IPS-20b (cell line): Measurements from ENCODE around the gene GPC3.

Experiments used
- H3K27ac ChIP-seq: one replicate; pipeline ENCODE4 v1.5.1; 2013; ENCODE audit warnings: low read length
- H3K27me3 ChIP-seq: 2 replicates; pipeline ENCODE4 v1.6.1; 2013; ENCODE audit warnings: mild to moderate bottlenecking, low read length, inconsistent platforms; ENCODE audit not compliant: insufficient read depth
- H3K36me3 ChIP-seq: 2 replicates; pipeline ENCODE4 v1.6.1; 2013; ENCODE audit warnings: low read depth, mild to moderate bottlenecking, inconsistent platforms, low read length, moderate library complexity; ENCODE audit not compliant: insufficient read depth
- H3K4me1 ChIP-seq: 2 replicates; pipeline ENCODE4 v1.6.1; 2013; ENCODE audit warnings: mild to moderate bottlenecking, control low read depth, inconsistent platforms, low read length, moderate library complexity; ENCODE audit not compliant: insufficient read depth
- H3K4me3 ChIP-seq: 2 replicates; pipeline ENCODE4 v1.5.1; 2013; ENCODE audit warnings: mild to moderate bottlenecking, low read length, inconsistent platforms
- H3K9ac ChIP-seq: 2 replicates; pipeline ENCODE4 v1.6.1; 2013; ENCODE audit warnings: low read depth, mild to moderate bottlenecking, inconsistent platforms, low read length, moderate library complexity
- H3K9me3 ChIP-seq: 2 replicates; pipeline ENCODE4 v1.6.1; 2013; ENCODE audit warnings: mild to moderate bottlenecking, low read depth, low read length, inconsistent platforms; ENCODE audit not compliant: insufficient read depth

Gene GPC3

DNA sequence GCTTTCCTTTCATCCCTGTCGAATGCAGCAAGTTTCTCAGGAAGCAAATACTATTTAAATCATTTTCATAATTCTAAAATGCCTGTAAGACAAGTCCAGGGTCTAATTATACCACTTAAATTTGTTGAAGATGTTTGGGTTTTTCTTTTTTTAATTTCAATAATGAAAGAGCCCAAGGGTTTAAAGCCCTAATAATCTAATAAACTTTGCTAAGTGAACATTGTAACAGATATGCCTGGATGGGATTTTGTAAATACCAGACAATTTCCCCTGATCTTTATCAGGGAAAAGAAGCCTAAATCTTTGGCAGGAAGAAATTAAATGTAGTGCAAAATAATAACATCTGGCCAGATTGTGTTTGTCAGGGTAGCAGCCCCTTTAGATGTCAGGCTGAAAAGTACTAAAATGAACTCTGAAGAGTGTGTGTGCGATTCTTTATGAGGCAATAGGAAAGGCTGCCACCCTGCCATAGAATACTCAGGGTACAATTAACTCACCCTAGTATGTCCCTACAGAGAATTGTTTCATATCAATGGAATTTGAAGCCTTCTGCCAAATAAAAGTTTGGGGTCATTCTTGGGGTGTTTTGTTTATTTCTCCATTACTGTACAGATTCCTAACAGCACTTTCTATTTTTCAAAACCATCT, 45.6 kb downstream of the GPC3 start:
- Histone ChIP-seq H3K27me3 (no peaks in the 10 kb centered on the region), H3K27ac (no peak overlapping the region), H3K36me3 (no peaks in the 10 kb centered on the region), H3K9me3 (no peaks in the 10 kb centered on the region), H3K4me1 (no peaks in the 10 kb centered on the region), H3K9ac (no peak overlapping the region), H3K4me3 (no peak overlapping the region)

DNA sequence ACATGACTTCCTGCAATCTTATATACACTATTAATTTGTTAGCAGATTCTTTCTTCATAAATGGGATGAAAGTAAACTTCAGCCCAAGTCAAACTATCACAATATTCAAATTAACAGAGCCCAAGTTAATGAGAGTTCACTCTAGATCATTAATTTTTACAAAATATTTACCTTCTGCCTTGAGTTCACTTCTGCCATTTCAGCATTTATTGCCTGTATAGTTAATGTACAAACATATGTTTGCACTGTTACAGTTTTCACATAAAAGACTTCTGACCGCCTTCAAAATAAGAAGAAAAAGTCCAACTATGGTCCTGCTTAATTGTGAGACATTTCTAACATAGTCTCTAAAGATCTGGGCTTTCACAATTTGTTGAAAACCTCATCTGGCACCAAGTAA, 46.9 kb downstream of the GPC3 start:
- Histone ChIP-seq H3K4me1 (no peaks in the 10 kb centered on the region), H3K27ac (no peak overlapping the region), H3K9me3 (no peaks in the 10 kb centered on the region), H3K9ac (no peak overlapping the region), H3K4me3 (no peak overlapping the region), H3K36me3 (no peaks in the 10 kb centered on the region), H3K27me3 (no peaks in the 10 kb centered on the region)

DNA sequence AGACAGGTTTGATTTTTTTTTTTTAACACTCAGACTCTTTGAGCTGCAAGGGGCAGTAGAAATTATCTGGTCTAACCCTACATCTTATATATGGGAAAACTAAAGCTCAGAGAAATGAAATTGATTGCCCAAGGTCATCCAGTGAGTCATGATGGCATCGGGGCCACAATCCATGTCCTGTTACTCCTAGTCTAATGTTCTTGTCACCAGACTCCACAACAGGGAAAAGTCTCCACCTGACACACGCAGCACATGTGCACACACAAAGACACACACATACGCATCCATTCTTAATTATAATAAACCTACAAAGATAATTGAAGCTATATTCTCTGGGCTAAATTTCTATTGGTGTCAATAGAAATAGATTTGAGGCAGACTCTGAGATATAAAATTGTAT, 48.4 kb downstream of the GPC3 start:
- no peak overlapping the region for H3K4me3 ChIP-seq
- no peak overlapping the region for H3K9ac ChIP-seq
- H3K27ac ChIP-seq = no peak overlapping the region
- H3K4me1 ChIP-seq = no peaks in the 10 kb centered on the region
- H3K27me3 ChIP-seq = no peaks in the 10 kb centered on the region
- no peaks in the 10 kb centered on the region for H3K36me3 ChIP-seq
- no peaks in the 10 kb centered on the region for H3K9me3 ChIP-seq

DNA sequence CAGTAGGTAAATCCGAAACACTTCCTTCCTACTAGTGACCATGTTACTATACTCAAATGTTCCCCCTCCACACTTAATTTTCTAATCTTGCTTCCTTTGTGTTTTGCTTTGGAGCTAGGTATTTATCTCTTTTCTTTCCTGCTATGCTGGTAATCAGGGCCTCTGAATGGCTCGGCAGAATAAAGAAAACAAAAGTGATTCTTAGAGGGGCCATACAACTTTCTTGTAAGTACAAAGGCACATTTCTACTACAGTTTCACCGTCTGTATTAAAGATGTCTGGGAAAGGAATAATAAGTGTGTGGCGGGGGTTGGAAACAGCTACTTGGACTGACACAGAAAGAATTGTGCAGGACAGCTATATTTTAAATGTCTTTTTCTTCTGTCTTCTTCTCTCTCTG, 50.3 kb downstream of the GPC3 start:
- Histone ChIP-seq H3K27me3 (no peaks in the 10 kb centered on the region), H3K4me3 (no peak overlapping the region), H3K9ac (no peak overlapping the region), H3K4me1 (no peaks in the 10 kb centered on the region), H3K36me3 (no peaks in the 10 kb centered on the region), H3K27ac (no peak overlapping the region), H3K9me3 (no peaks in the 10 kb centered on the region)

DNA sequence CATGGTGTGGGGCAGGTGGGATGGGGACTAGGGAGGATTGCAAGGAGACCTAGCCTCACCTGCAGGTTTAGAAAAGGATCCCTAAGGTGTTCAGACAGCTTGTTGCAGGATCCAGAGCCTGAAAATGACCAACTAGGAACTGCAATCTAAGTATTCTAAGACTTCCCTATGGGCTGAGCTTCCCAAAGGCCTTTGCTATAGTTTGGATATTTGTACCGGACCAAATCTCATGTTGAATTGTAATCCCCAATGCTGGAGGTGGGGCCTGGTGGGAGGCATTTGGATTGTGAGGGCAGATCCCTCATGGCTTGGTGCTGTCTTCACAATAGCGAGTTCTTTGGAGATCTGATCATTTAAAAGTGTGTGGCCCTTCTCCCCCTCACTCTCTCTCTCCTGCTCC, 52.1 kb downstream of the GPC3 start:
- no peak overlapping the region for H3K4me3 ChIP-seq
- H3K4me1 ChIP-seq = no peaks in the 10 kb centered on the region
- H3K9ac ChIP-seq = no peak overlapping the region
- no peaks in the 10 kb centered on the region for H3K9me3 ChIP-seq
- H3K36me3 ChIP-seq = no peaks in the 10 kb centered on the region
- no peaks in the 10 kb centered on the region for H3K27me3 ChIP-seq
- no peak overlapping the region for H3K27ac ChIP-seq

DNA sequence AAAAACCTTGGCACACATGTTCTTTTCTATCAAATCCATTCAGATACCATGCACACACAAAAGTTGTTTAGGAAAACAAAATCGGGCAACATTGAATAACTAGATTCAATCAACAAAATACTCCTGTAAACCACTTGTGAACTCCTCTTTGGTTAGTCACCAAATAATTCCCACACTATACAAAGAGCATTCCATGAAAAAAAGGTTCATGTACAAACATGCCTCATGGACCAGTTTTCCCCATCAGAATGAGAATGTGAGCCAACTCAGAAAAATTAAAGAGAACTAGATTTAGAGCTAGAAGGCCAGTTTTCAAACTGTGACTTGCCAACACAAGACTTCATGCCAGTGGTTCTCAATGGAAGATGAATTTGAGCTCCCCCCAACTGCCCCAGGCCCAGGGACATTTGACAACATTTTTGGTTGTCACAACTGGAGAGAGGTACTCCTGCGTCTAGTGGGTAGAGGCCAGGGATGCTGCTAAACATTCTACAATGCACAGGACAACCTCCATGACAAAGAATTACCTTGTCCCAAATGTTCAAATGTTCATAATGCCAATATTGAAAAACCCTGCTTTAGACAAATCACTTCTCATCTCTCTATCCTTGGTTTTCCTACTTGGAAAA, 55.4 kb downstream of the GPC3 start:
- H3K36me3 ChIP-seq = no peaks in the 10 kb centered on the region
- H3K9ac ChIP-seq = no peak overlapping the region
- no peaks in the 10 kb centered on the region for H3K9me3 ChIP-seq
- no peak overlapping the region for H3K4me3 ChIP-seq
- H3K27me3 ChIP-seq = no peaks in the 10 kb centered on the region
- no peak overlapping the region for H3K27ac ChIP-seq
- peaks cover 9% of the 10 kb centered on the region; the same call in 1 of the 2 replicates for H3K4me1 ChIP-seq

DNA sequence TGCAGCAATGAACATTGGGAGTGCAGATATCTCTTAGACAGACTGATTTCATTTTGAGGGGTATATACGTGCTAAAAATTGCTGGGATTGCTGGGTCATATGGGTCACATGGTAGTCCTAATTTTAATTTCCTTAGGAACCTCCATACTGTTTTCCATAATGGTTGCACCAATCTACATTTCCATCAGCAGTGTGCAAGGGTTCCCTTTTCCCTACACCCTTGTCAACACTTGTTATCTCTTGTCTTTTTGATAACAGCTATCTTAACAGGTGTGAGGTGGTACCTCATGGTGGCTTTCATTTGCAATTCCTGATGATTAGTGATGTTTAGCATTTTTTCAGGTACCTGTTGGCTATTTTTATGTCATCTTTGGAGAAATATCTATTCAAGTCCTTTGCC, 57.0 kb downstream of the GPC3 start:
- Histone ChIP-seq H3K4me1 (peaks cover 11% of the 10 kb centered on the region; the same call in 1 of the 2 replicates), H3K4me3 (no peak overlapping the region), H3K9me3 (no peaks in the 10 kb centered on the region), H3K36me3 (no peaks in the 10 kb centered on the region), H3K9ac (no peak overlapping the region), H3K27me3 (no peaks in the 10 kb centered on the region), H3K27ac (no peak overlapping the region)

DNA sequence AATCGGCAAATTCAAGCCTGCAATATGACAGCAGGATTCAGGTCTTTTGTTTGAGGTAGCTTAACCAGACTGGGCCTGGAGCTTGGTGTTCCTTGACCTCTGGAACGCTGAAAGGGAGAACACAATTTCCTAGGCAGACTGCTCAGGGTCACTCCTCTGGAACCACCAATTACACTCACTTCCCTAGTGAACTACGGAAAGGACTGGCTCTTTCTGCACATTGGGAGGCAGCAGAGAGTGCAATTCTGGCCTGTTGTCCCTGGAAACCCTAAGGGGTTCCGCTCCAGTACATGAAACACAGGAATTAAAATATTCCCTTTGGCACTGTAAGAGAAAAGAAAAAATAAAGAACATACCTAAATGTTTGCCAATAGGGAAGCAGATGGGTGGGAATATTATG, 58.6 kb downstream of the GPC3 start:
- H3K9ac ChIP-seq = no peak overlapping the region
- H3K36me3 ChIP-seq = no peaks in the 10 kb centered on the region
- H3K4me1 ChIP-seq = peaks cover 16% of the 10 kb centered on the region; the same call in 1 of the 2 replicates
- no peak overlapping the region for H3K27ac ChIP-seq
- H3K4me3 ChIP-seq = no peak overlapping the region
- H3K9me3 ChIP-seq = no peaks in the 10 kb centered on the region
- H3K27me3 ChIP-seq = no peaks in the 10 kb centered on the region

DNA sequence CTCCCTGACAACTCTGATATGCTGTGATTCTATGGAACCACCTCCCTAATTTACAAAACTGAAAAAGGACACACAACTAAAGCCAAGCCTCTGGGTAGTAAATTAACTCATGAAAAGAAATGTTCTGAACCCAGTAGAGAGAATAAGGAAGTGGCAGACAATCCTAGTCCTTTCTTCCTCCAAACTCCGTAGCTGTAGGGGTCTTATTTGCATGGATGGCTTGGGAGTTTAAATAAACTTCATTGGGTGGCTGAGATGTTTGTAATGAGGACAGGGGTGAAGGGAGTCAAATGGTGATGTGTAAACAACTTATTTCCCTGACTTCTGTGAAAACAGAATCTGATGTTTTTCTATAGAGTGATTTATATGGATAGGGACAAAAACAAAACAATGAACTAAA, 59.3 kb downstream of the GPC3 start:
- peak overlapping the region; percentile 33; the same call in 1 of the 2 replicates for H3K4me3 ChIP-seq
- no peaks in the 10 kb centered on the region for H3K9me3 ChIP-seq
- no peak overlapping the region for H3K27ac ChIP-seq
- no peak overlapping the region for H3K9ac ChIP-seq
- no peaks in the 10 kb centered on the region for H3K27me3 ChIP-seq
- peaks cover 21% of the 10 kb centered on the region; the same call in 1 of the 2 replicates for H3K4me1 ChIP-seq
- H3K36me3 ChIP-seq = no peaks in the 10 kb centered on the region

DNA sequence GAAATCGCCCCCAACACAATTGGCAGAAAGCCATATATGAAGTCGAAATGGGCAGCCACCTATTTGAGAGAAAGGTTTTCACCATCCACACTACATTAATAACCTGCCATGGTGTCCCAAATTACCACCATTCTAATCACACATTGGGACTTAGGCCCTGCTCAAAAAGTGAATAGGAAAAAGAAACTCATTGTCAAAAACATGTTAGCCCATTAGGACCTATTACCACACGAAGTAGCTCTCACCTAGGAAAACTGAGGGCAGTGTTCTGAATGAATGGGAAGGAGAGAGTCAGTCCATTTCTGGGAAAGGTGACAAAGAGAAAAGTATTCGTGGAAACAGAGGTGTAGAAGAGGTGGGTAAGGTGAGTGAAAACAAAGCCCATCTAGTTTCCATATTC, 60.8 kb downstream of the GPC3 start:
- Histone ChIP-seq H3K4me1 (peaks cover 23% of the 10 kb centered on the region; the same call in 1 of the 2 replicates), H3K36me3 (no peaks in the 10 kb centered on the region), H3K27ac (no peak overlapping the region), H3K9me3 (no peaks in the 10 kb centered on the region), H3K4me3 (no peak overlapping the region), H3K9ac (no peak overlapping the region), H3K27me3 (no peaks in the 10 kb centered on the region)

DNA sequence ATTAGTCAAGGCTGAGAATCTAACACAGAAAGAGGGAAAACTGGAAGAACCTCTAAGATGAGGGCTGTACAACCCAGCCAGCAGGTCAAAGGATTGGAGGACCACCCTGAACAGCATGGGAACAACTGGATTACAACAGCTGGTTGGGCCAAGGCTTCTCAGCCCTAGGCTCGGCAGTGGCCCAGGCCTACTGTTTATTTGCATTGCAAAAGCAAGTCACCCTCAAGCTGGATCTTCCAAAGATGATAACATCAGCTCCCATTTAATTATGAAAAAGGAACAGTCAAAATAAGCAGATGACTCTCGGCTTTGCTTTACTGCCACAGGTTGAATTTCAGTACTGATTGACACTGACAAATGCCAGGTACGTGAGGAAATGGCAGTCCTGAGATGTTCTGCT, 61.8 kb downstream of the GPC3 start:
- Histone ChIP-seq H3K4me1 (peaks cover 23% of the 10 kb centered on the region; the same call in 1 of the 2 replicates), H3K27me3 (no peaks in the 10 kb centered on the region), H3K9me3 (no peaks in the 10 kb centered on the region), H3K9ac (no peak overlapping the region), H3K27ac (no peak overlapping the region), H3K4me3 (no peak overlapping the region), H3K36me3 (no peaks in the 10 kb centered on the region)

DNA sequence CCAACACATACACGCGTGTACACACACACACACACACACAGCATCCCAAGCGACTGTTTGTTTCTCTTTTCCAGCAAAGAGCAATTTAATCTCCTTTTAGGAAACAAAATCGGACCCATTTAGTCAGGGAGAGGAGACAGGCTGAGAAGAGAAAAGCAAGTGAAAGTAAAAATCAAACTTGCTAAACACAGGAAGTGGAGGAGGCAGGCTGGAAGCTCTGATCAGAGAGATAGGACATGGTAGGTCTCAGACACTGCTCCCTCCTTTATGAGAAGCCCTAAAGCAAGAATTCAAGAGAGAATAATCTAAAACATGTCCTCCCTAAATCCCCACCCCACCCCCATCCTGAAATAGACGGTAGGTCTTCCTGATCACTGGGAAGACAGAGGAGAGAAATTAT, 62.3 kb downstream of the GPC3 start:
- Histone ChIP-seq H3K4me3 (no peak overlapping the region), H3K9ac (no peak overlapping the region), H3K9me3 (no peaks in the 10 kb centered on the region), H3K4me1 (peaks cover 23% of the 10 kb centered on the region; the same call in 1 of the 2 replicates), H3K36me3 (no peaks in the 10 kb centered on the region), H3K27me3 (no peaks in the 10 kb centered on the region), H3K27ac (no peak overlapping the region)
